Tibial artery (tissue), 4 donors: ENCODE data around the gene PTBP3.
"Not testable (repeated sequence)": the region's sequence is repeated elsewhere in the genome, so short reads cannot be mapped to it uniquely, and the experiment has no call there.

Source experiments
- DNase-seq, 2 donors: peaks; one replicate each; pipeline ENCODE4 v3.0.0-alpha.2; 2019
- H3K27ac ChIP-seq, 2 donors: fragments of 200-600 bp; sonication (generic) in 1 of 2; 1 replicate in 1 of 2; 2 replicates in 1 of 2; pipeline ENCODE4 v1.5.1; 2018 to 2019; ENCODE audit warnings: mild to moderate bottlenecking in 1 of 2
- H3K27me3 ChIP-seq, 2 donors: fragments of 200-600 bp; sonication (generic) in 1 of 2; one replicate each; pipeline versions ENCODE4 v1.5.1 to v1.6.0; 2016 to 2019
- H3K36me3 ChIP-seq, 3 donors: fragments of 200-600 bp; sonication (generic) in 2 of 3; one replicate each; pipeline ENCODE4 v1.5.1; 2016 to 2019; ENCODE audit warnings: mild to moderate bottlenecking in 2 of 3
- H3K4me1 ChIP-seq, 4 donors: fragments of 200-600 bp; sonication (generic) in 2 of 4; 1 replicate in 3 of 4; 2 replicates in 1 of 4; pipeline ENCODE4 v1.5.1; 2016 to 2019
- H3K4me3 ChIP-seq, 2 donors: fragments of 200-600 bp; sonication (generic) in 1 of 2; 1 replicate in 1 of 2; 2 replicates in 1 of 2; pipeline ENCODE4 v1.5.1; 2018 to 2019; ENCODE audit warnings: mild to moderate bottlenecking in 2 of 2
- H3K9me3 ChIP-seq, 3 donors: fragments of 200-600 bp; sonication (generic) in 1 of 3; one replicate each; pipeline ENCODE4 v1.5.1; 2016 to 2019
- intact Hi-C: fragments of 100-400 bp; cut with DNase I; formaldehyde crosslinking; loops from one replicate; pipeline ENCODE4 v1.15.0; 2023; ENCODE audit warnings: low total_unique reads
- TF ChIP-seq, protein P1 (sequence below), 2 experiments: fragments of 200-600 bp in 1 of 2; fragments of 450-650 bp in 1 of 2; IDR thresholded peaks; one replicate each; pipeline ENCODE4 v1.5.1; 2017 to 2019; ENCODE audit warnings: antibody characterized with exemption in 2 of 2, mild to moderate bottlenecking in 1 of 2, moderate library complexity in 1 of 2

PTBP3 gene

DNA sequence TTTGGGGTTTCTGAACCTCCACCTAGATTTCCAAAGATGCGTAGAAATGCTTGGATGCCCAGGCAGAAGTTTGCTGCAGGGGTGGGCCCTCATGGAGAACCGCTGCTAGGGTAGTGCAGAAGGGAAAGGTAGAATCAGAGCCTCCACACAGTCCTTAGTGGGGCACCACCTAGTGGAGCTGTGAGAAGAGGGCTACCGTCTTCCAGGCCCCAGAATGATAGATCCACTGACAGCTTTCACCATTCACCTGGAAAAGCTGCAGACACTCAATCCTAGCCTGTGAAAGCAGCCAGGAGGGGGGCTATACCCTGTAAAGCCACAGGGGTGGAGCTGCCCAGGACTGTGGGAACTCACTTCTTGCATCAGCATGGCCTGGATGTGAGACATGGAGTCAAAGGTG is 33.2 kb upstream of the PTBP3 start:
- intact Hi-C loops = no loop called here
- TF ChIP-seq, protein P1, sequence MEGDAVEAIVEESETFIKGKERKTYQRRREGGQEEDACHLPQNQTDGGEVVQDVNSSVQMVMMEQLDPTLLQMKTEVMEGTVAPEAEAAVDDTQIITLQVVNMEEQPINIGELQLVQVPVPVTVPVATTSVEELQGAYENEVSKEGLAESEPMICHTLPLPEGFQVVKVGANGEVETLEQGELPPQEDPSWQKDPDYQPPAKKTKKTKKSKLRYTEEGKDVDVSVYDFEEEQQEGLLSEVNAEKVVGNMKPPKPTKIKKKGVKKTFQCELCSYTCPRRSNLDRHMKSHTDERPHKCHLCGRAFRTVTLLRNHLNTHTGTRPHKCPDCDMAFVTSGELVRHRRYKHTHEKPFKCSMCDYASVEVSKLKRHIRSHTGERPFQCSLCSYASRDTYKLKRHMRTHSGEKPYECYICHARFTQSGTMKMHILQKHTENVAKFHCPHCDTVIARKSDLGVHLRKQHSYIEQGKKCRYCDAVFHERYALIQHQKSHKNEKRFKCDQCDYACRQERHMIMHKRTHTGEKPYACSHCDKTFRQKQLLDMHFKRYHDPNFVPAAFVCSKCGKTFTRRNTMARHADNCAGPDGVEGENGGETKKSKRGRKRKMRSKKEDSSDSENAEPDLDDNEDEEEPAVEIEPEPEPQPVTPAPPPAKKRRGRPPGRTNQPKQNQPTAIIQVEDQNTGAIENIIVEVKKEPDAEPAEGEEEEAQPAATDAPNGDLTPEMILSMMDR (IDR thresholded peaks at IDR 0.05) = no peak

DNA sequence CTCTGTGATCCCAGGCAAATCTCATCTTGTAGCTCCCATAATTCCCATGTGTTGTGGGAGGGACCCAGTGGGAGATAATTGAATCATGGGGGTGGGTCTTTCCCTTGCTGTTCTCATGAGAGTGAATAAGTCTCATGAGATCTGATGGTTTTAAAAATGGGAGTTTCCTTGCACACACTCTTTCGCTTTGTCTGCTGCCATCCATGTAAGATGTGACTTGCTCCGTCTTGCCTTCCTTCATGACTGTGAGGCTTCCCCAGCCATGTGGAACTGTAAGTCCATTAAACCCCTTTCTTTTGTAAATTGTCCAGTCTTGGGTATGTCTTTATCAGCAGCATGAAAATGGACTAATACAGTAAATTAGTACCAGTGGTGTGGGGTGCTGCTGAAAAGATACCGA is 31.8 kb upstream of the PTBP3 start:
- H3K4me1 ChIP-seq, H3K27me3 ChIP-seq, H3K9me3 ChIP-seq, intact Hi-C loops, DNase-seq, H3K4me3 ChIP-seq, H3K27ac ChIP-seq, H3K36me3 ChIP-seq: not testable (repeated sequence)

More for the DNA sequence above, 33.2 kb upstream of the PTBP3 start:
- DNase-seq = no peak
- Histone ChIP-seq H3K9me3 (peaks cover 0 to 7% (median 0%) of the 10 kb centered on the region in 3 donors), H3K4me1 (no peaks in the 10 kb centered on the region), H3K36me3 (no peaks in the 10 kb centered on the region), H3K27me3 (no peaks in the 10 kb centered on the region), H3K4me3 (no peak overlapping the region), H3K27ac (no peak overlapping the region)

DNA sequence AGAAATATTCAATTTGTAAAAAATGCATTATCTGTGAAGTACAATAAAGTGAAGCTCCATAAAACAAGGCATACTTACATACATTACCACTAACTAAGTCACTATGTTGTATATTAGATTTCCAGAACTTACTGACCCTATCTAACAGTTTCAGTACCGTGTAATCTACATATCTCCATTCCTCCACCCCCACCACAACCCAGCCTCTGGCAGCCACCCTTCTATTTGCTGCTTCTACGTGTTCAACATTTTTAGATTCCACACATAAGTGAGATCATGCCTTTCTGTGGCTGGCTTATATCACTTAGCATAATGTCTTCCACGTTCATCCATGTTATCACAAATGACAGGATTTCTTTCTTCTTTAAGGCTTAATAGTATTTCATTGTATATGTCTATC is 31.3 kb upstream of the PTBP3 start:
- DNase-seq = no peak
- Histone ChIP-seq H3K27ac (no peak overlapping the region), H3K27me3 (no peaks in the 10 kb centered on the region), H3K36me3 (no peaks in the 10 kb centered on the region), H3K9me3 (peaks cover 0 to 7% (median 0%) of the 10 kb centered on the region in 3 donors), H3K4me3 (no peak overlapping the region), H3K4me1 (peaks cover 0 to 12% (median 0%) of the 10 kb centered on the region in 4 donors)
- intact Hi-C loops = loop anchor here (5.0 kb wide), 1 partner anchor 267 kb away; no protein-coding TSS in a partner anchor
- TF ChIP-seq, protein P1 (IDR thresholded peaks at IDR 0.05) = no peak

- Histone ChIP-seq H3K27ac (no peak overlapping the region), H3K4me3 (no peak overlapping the region), H3K4me1 (peaks cover 0 to 12% (median 0%) of the 10 kb centered on the region in 4 donors), H3K9me3 (no peaks in the 10 kb centered on the region), H3K27me3 (no peaks in the 10 kb centered on the region), H3K36me3 (no peaks in the 10 kb centered on the region)
- no peak for DNase-seq
- TF ChIP-seq, protein P1 (IDR thresholded peaks at IDR 0.05) = peak; percentile 44 to 73
- intact Hi-C loops = loop anchor here (5.0 kb wide), 1 partner anchor 264 kb away; no protein-coding TSS in a partner anchor
These were observed 28.2 kb upstream of the PTBP3 start for GRCh38 chr9:112361601-112362000.

GRCh38 chr9:112360047-112360804 is 26.8 kb upstream of the PTBP3 start:
- H3K9me3 ChIP-seq = no peaks in the 10 kb centered on the region
- no peak for DNase-seq
- peaks cover 0 to 12% (median 0%) of the 10 kb centered on the region in 4 donors for H3K4me1 ChIP-seq
- no peaks in the 10 kb centered on the region for H3K27me3 ChIP-seq
- H3K36me3 ChIP-seq = no peaks in the 10 kb centered on the region
- TF ChIP-seq, protein P1 (IDR thresholded peaks at IDR 0.05) = no peak
- no peak overlapping the region for H3K4me3 ChIP-seq
- intact Hi-C loops = loop anchor here (5.0 kb wide), 1 partner anchor 263 kb away; no protein-coding TSS in a partner anchor
- no peak overlapping the region for H3K27ac ChIP-seq

DNA sequence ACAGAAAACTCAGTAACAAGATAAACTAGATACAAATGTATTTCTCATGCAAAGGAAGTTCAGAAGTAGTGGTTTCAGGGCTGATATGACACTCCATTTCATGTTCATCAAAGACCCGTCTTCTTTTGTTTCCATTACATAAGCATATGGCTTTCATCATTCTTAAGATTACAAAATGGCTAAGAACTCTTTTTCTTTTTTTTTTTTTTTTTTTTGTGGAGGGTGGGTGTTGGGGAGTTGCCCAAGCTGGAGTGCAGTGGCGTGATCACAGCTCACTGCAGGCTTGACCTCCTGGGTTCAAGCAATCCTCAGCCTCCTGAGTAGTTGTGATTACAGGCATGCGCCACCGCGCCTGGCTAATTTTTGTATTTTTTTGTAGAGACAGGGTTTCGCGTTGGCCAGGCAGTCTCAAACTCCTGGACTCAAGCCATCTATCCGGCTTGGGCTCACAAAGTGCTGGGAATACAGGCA is 22.0 kb upstream of the PTBP3 start:
- Histone ChIP-seq H3K4me3 (no peak overlapping the region), H3K36me3 (no peaks in the 10 kb centered on the region), H3K9me3 (no peaks in the 10 kb centered on the region), H3K4me1 (peaks cover 0 to 5% (median 0%) of the 10 kb centered on the region in 4 donors), H3K27ac (no peak overlapping the region), H3K27me3 (peaks cover 0 to 4% of the 10 kb centered on the region in 2 donors)
- intact Hi-C loops = no loop called here
- TF ChIP-seq, protein P1 (IDR thresholded peaks at IDR 0.05) = no peak
- DNase-seq = no peak
